Activated CD4-positive, alpha-beta T cell treated with anti-CD3 and anti-CD28 coated beads for 1 hour (primary cell): ENCODE results near the gene ENPP1.
"Not testable (repeated sequence)": the region's sequence is repeated elsewhere in the genome, so short reads cannot be mapped to it uniquely, and the experiment has no call there.

Experiments used
- DNase-seq: peaks from one replicate; pipeline ENCODE4 v3.0.0-alpha.2; 2020

The ENPP1 gene

DNA sequence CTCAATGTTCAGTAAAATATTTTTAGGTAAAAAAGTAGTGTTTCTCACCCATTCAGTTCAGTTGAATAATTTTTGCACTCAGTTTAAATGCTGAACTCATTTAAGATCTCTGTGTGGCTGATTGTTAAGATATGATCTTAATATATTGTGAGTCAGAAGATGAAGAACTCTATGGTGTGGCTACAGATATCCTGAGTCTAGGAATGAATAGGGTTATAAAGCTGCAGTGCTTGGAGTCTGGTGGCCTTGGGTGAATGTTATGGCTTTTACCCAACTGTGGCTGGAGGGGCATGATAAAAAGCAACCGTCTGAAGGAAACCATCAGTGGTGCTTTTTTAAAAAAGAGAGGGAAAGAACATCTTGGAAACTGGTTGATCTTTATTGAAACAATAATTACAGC, 77.4 kb downstream of the ENPP1 start:
- DNase-seq = no peak

DNA sequence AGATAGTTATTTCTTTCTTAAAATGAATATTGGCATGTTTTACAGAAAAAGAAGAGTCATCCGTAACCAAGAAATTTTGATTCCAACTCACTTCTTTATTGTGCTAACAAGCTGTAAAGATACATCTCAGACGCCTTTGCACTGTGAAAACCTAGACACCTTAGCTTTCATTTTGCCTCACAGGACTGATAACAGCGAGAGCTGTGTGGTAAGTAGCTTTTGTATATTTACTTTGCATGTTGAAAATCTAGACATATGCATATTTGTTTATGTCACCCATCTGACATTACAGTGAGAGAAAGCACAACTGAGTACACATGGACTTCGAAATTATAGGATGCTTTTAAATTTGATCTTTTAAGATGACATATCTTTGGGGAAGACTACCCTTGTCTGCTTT, 78.7 kb downstream of the ENPP1 start:
- DNase-seq = no peak

DNA sequence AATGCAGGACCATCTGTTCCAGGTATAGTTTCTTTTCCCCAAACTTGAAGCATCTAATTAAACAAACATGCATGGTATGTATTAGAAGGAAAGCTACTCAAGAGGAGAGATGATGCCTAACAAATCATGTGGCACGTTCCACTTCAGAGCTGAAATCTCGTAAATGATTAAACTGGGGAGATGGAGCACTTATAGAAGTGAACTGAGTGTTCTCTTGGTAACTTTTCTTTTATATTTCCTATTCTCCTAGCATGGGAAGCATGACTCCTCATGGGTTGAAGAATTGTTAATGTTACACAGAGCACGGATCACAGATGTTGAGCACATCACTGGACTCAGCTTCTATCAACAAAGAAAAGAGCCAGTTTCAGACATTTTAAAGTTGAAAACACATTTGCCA, 82.3 kb downstream of the ENPP1 start:
- DNase-seq = no peak

DNA sequence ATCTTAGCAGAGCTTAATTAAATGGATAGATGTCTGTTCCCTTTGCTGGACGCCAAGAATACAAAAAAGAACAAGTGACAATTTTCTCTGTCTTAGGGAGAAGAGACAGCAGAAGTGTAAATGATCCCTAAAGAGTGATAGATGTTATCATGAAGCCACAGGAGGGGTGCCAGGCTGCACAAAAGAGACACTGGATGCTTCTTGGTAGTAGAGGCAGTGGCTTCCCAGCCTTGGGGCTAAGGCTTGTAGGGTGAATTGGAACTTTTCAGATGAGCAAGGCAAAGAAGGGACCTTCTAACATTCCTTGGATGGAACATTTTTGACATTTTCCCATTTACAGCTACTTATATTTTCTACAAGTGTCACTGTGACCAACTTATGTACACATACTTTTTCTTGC, 85.4 kb downstream of the ENPP1 start:
- DNase-seq = no peak

DNA sequence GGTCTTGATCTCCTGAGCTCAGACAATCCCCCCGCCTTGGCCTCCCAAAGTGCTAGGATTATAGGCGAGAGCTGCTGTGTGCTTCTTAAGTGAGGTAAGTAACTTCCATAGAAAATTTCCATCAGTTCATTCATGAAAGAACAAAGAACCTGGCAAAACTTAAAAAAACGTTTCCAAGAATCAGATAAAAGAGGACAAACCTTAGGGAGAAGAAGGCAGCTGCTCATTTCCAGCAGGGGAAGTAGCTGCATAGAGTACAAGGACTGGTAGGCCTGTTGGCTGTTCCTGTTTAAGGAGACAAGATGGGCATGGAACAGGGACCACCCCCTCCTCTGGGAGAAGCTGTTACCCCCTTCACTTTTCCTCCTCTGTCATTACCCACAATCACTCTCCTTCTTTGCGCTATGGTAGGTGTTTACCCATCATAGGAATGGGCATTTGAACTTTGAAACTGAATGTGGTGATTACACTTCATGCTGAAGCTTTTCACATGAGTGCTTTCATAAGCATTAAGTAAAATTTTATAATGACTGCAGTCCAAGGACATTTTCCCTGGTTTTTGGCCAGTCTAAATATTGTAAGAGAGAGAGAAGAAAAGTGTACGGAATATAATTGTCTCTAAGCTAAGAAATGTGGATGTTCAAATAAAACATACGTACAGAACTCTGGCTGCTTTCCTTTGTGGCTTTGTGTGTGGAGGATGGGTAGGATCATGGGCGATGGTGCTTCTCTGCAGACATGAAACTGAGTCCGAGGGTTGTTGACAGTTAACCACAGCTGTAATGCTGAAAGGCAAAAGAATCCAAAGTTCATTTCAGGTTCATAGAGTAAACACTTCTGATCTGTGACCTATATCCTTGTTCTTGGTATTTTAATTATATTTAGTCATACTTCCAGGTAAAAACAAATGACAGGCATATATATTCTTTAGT, 86.9 kb downstream of the ENPP1 start:
- DNase-seq = no peak

DNA sequence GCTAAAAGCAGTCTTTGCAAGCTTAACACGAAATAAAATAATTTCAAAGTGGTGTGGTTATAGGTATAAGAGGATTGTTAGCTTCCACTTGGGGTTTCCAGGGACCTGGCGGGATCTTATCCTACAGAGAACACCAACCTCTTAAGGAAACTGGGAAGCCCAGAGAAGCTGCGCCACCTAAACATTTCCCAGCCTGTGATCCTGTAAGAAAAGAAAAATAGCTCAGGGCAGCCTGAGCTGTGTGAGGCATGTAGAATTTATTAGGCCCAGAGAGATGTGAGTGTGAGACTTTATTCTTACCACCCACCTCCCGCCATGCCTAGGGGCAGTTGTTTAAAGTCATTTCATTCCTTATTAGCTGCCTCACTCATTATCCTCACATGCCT, 89.2 kb downstream of the ENPP1 start:
- DNase-seq = no peak

DNA sequence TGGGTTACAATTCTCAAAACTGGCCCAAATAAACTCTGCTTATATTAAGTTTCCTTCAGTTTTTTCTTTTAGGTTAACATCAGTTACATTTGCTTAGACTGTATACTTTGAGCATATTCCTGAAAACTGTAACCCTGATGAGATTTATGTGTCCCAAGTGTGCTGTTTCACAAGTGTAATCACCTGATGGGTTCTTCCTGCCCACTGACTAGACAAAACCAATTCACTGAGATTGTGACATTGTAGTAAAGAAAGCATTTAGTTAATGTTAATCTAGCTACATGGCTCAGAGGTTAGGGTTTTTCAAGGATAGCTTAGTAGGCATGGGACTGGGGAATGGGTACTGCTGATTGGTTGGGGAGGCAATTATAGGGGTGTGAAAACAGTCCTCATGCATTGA, 89.8 kb downstream of the ENPP1 start:
- no peak for DNase-seq

DNA sequence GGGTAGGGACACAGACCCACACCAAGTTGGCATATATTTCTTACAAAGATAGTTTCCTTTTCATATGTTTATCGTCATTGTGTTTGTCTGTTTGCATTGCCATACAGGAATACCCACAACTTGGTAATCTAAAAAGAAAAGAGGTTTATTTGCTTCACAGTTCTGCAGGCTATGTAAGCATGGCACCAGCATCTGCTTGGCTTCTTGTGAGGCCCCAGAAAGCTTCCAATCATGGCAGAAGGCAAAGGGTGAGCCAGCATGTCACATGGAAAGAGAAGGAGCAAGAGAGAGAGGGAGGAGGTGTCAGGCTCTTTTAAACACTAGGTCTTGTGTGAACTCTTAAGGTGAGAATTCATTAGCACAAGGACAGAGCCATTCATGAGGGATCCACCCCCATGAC, 90.9 kb downstream of the ENPP1 start:
- no peak for DNase-seq

DNA sequence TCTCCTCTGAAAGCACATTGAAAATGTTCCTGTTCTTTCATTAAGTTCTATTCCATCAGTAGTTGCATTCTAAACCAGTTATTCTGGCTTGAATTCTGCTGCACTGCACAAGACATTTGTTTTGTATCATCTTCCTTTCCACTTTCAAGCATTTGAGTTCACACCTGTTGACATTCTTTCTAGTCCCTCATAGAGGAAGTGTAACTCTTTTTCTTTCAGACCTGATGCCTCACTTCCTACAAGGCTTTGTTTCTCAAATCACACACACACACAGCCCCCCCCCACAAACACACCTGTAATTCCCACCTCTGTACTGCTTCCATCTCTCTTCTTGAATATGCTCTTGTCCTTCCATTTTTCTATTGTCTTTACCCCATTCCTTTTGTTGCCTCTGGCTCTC, 92.4 kb downstream of the ENPP1 start:
- no peak for DNase-seq

DNA sequence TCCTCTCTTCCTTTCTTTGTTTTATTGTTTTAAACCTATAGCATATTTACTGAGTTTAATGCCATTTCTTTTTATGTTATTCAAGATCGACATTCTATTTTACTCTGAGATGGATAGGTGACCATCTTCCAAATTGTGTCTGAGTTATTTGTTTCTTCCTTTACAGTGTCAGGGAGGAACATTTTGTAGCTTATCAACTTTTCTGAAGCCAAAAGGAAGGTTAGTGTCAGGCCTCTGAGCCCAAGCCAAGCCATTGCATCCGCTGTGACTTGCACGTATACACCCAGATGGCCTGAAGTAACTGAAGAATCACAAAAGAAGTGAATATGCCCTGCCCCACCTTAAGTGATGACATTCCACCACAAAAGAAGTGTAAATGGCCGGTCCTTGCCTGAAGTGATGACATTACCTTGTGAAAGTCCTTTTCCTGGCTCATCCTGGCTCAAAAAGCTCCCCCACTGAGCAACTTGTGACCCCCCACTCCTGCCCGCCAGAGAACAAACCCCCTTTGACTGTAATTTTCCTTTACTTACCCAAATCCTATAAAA, 93.6 kb downstream of the ENPP1 start:
- not testable (repeated sequence) for DNase-seq

DNA sequence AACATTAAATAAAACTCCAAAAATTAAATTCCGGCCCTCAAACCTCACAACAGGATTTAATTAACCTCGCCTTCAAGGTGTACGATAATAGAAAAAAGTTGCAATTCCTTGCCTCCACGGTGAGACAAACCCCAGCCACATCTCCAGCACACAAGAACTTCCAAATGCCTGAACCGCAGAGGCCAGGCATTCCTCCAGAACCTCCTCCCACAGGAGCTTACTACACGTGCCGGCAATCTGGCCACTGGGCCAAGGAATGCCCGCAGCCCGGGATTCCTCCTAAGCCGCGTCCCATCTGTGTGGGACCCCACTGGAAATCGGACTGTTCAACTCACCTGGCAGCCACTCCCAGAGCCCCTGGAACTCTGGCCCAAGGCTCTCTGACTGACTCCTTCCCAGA, 95.9 kb downstream of the ENPP1 start:
- DNase-seq = not testable (repeated sequence)

DNA sequence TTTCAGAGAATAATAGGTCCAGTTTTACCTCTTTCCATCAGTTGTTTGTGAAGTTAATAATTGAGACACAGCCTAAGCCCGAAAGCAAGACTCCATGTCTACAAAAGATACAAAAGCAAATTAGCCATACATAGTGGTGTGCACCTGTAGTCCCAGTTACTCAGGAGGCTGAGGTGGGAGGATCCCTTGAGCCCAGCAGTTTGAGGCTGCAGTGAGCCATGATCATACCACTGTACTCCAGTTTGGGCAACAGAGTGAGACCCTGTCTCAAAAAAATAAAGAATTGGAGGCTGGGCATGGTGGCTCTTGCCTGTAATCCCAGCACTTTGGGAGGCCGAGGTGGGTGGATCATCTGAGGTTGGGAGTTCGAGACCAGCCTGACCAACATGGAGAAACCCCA, 101.0 kb downstream of the ENPP1 start:
- not testable (repeated sequence) for DNase-seq

DNA sequence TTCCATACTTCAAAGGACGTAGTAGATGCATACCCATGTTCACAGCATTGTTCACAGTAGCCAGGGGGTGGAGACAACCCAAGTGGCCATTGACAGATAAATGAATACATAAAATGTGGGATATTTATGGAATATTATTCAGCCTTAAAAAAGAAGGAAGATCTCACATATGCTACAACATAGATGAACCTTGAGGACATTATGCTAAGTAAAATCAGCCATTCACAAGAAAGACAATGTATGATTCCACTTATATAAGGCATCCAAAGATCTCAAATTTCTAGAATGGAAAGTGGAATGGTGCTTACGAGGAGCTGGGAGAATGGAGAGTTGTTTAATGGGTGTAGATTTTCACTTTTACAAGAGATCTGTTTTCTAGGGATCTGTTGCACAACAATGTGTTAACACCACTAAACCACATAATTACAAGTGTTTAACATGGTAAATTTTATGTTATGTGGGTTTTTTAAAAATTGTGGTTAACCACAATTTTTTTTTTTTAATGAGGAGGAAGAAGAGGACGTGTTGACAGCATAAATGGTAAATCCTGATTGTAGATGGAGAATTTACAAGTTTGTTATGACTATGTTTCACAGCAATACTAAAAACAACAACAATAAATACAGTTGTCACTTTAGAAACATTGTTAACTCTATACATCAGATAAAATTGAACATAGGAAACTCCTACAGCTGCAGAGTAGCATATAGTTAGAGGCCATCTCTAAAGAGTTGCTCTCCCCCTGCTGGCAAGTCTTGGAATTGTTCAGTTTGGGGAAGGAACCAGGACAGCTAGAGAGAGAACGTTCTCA, 101.8 kb downstream of the ENPP1 start:
- peak; percentile 32 for DNase-seq

DNA sequence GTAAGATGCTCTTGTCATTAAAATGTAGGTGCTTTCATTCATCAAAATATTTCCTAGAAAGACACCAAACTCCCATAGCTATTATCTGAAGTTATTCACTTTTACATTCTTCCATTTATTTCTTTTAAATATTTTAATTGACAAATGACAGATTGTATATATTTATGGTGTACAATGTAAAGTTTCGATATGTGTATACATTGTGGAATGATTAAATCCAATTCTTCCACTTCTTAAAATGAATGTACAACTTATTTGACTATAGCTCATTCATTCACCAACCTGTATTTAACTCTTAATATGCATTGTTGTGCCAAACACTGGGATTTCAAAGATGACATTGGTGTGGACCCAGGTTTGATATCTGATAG, 102.4 kb downstream of the ENPP1 start:
- DNase-seq = no peak

DNA sequence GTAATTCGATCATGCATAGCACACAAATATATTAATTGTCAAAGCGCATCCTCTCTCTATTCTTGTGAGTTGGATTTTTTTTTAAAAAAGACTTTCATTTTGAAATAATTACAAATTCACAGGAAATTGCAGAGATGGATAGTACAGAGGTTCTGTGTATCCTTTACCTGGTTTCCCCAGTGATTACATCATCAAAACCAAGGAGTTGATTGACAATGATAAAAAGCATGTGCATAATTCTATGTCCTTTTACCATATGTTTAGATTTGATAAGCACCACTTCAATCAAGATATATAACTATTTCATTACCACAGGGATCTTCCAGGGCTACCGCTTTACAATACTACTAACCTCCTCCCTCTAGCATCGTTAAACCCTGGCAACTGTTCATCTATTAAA, 103.1 kb downstream of the ENPP1 start:
- DNase-seq = no peak

DNA sequence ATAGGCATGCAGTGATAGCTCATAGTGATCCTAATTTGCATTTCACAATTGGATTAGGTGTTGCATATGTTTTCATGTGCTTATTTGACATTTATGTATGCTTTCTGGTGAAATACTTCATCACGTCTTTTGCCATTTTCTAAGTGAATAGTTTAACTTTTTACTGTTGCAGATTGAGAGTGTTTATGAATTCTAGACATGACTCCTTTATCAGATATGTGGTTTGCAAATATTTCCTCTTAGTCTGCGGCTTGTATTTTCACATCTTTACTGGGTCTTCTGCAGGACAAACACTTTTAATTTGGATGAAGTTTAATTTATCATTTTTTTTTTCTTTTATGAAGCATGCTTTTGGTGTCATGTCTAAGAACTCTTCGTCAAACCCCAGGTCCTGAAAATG, 104.1 kb downstream of the ENPP1 start:
- DNase-seq = no peak

DNA sequence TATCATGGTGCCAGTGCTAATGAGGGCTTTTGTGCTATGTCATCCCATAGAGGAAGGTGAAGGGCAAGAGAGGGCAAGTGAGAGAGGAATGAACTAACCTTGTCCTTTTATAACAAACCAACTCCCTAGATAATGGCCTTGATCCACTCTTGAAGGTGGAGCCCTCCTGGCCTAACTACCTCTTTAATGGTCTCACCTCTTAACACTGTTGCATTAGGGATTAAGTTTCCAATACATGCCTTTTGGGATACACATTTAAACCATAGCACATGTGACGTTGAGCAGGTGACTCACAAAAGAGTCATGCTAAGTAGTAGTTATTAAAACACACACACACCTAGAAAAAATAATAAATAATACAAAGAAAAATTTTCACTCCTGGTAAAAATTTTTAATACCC, 106.4 kb downstream of the ENPP1 start:
- no peak for DNase-seq

DNA sequence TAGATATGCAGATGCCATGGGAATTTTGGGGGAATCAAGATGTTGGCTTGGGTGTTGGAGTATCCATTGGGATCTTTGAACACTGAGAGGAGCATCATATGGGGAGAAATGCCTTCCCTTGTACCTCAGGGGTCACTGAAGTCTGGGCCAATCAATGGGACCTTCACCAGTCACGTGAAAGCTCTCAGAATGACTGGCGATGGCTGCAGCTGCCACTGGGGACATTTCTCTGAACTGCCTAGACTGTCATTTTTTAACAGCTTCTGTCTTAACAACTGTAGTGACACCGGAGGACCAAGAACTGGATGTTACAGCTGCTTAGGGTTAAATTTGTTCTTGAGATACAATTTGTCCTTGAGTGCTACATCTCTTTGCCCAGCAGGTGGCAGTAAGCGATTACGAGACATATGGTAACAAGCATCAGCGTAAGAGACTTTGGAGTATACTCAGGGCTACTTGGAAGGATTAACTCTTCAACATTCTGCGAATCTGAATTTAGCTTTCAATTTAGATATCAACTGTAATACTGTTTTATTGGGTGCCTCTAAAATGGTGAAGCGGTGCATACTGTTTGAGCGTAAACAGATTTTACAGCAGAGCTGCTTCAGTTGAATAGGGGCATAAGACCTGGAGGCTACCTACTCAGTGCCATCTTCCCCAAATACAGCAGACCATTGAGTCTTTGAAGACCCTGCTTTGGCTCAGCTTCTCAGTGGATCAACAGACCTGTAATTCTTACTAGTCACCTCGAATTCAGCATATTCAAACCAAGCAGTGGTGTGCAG, 107.3 kb downstream of the ENPP1 start:
- no peak for DNase-seq

DNA sequence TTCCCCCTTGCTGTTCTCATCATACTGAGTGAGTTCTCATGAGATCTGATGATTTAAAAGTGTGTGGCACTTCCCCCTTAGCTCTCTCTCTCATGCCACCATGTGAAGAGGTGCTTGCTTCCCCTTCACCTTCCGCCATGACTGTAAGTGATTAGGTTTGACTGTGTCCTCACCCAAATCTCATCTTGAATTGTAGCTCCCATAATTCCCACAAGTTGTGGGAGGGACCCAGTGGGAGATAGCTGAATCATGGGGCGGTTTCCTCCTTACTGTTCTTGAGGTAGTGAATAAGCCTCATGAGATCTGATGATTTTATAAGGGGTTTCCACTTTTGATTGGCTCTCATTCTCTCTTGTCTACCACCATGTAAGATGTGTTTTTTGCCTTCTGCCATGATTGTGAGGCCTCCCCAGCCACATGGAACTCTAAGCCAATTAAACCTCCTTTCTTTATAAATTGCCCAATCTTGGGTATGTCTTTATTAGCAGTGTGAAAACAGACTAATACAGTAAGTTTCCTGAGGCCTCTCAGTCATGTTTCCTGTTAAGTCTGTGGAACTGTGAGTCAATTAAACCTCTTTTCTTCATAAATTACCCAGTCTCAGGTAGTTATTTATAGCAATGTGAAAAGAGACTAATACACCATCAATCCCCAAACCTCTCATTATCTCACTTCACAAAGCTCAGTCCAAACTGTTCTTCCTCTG, 108.4 kb downstream of the ENPP1 start:
- not testable (repeated sequence) for DNase-seq

DNA sequence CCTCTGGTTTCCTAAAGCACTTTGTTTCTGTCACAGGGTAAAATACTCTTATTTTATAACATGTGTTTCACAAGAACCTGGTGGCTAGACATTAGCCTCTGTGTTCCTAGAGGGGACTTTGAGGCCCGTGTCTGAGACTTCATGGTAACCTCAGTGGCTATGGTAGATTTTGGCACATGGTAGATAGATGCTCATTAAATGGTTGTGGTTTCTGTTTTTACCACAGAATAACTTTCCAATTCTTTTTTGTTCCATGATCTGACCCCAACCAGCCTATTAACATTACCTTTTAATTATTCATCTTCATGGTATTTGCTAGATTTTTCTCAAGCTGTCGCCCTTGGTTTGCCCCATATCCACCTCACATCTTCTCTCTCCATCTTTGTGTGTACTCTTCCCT, 109.0 kb downstream of the ENPP1 start:
- DNase-seq = no peak

DNA sequence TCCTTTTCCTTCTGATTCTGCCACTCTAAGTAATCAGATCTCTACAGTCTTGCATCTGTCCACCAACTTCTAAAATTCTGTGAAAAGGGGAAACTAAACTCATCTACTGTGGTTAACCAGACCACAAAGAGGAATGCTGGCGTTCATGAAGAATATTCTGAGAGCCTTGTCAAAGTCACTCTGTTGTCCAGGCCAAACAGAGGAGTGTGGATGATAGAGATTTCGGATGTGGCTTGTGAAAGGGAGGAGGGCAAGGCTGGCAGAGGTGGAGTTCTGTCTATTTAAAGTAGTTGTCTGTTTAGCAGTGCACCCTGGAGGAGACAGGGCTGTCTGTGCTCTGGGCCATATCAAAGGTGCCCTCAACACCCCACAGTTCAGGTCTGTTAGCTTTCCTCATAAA, 109.5 kb downstream of the ENPP1 start:
- no peak for DNase-seq
